NCI-H1436 treated with DMSO at 0.1 percent for 48 hours (cell line): ENCODE results near the gene FBXO27.
"Not testable (repeated sequence)": the region's sequence is repeated elsewhere in the genome, so short reads cannot be mapped to it uniquely, and the experiment has no call there.

Experiments used
- DNase-seq: peaks from one replicate; lab custom pipeline; 2025; lab: John Stamatoyannopoulos, UW

Gene FBXO27

DNA sequence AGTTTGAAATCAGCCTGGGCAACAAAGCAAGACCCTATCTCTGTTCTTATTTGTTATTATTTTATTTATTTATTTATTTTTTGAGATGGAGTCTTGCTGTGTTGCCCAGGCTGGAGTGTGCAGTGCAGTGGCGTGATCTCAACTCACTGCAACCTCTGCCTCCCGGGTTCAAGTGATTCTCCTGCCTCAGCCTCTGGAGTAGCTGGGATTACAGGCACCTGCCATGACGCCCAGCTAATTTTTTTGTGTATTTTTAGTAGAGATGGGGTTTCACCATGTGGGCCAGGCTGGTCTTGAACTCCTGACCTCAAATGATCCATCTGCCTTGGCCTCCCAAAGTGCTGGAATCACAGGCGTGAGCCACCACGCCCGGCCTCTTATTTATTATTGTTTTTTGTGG lies 44.6 kb downstream of the FBXO27 start:
- not testable (repeated sequence) for DNase-seq

DNA sequence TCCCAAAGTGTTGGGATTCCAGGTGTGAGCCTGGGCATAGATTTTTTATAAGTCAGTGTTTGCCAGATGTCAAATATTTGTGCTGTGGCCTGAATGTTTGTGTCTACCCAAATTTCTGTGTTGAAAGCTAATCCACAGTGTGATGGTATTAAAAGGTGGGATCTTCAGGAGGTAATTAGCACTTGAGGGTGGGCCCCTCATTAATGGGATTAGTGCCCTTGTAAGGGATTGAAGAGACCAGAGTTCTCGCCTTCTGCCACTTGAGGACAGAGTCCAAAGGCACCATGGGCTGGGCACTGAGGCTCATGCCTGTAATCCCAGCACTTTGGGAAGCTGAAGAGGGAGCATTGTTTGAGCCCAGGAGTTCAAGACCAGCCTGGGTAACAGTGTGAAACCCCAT lies 47.1 kb downstream of the FBXO27 start:
- no peak for DNase-seq

DNA sequence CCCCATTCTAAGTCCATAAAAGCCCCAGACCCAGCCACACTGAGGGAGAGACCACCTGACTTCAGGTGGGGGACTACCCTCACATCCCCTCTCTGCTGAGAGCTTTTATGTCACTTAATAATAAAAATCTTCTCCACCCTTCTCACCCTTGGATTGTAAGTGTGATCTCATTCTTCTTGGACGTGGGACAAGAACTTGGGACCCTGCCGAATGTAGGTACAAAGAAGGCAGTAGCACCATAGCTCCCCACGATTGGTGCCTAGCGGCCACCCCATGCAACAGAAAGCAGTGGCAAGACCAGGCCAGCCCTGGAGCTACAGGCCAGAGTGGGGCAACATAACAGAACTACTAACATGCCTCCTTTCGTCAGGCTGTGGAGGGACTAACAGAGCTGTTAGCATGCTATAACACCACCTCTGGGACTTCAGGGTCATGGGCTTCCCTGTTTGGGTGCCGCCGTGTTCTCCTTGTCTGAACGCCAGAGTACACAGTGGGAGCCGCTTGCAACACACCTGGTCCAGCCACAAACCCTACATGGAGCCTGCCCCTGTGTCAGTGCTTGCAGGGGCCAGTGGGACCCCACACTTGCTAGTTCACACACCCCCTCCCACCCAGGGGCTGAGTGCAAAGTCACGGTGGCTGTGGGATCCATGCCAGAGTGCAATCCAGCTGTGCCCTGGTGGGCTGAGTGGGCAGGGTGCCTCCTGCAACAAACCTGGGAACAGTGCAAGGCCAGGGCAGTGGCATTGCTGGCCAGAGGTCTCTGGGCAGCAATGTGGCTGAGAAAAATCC lies 51.6 kb downstream of the FBXO27 start:
- DNase-seq, result no peak

DNA sequence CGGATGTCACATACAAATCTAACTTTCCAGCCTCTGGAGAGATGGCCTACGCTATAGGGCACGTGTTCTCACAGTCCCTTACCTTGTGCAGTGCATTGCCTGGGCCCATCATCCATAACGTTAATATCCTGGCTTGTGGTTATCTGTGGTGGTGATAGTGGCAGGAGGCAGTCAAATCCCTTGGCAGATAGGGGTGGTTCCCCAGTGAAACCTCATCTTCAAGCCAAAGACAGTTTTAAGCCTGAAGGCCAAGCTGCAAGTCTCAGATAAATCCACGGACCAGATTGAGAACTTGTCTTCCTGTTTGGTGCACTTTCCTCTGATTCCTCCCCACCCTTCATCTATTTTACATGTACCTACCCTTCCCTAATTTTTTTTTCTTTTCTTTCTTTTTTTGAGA lies 52.5 kb downstream of the FBXO27 start:
- no peak for DNase-seq

DNA sequence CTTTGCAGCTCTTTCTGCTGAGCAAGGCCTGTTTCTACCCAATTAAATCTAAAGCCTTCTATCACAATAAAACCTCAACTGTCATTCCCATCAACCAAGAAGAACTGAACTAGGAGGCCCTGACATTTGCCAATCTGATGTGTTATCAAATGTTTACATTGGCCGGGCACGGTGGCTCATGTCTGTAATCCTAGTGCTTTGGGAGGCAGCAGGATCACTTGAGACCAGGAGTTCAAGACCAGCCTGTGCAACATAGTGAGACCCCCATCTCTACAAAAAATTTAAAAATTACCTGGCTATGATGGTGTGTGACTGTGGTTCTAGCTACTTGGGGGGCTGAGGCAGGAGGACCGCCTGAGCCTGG lies 54.0 kb downstream of the FBXO27 start:
- no peak for DNase-seq

DNA sequence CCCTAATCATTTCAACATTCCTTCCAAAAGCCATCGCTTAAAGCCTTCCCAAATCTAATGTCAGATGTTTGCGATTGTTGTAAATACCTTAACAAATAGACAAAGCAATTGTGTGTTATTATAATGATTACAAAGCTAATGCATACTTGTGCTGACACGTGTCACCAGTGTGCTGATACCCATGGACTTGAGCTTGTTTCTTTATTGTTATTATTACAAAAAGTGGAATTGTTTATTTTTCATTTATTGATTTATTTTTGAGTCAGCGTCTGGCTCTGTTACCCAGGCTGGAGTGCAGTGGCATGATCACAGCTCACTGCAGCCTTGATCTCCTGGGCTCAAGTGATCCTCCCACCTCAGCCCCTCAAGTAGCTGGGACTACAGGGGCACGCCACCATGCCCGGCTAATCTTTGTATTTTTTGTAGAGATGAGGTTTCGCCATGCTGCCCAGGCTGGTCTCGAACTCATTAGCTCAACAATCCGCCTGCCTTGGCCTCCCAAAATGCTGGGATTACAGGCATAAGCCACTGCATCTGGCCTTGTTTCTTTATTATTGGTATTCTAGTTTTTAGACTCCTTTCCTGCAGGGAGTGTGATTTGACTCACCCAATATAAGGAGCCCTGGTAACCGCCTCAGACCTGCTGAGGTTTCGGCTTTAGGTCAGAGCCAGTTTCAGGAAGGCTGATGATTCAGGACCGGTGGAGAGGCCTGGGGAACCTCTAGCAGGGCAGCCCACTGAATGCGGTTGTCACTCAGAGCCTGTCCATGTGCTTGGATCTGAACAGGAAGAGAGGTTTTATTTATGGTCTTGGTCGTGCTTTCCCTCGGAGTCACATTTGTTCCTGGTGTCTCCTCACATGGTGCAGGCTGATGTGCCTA lies 54.7 kb downstream of the FBXO27 start:
- DNase-seq, result no peak

DNA sequence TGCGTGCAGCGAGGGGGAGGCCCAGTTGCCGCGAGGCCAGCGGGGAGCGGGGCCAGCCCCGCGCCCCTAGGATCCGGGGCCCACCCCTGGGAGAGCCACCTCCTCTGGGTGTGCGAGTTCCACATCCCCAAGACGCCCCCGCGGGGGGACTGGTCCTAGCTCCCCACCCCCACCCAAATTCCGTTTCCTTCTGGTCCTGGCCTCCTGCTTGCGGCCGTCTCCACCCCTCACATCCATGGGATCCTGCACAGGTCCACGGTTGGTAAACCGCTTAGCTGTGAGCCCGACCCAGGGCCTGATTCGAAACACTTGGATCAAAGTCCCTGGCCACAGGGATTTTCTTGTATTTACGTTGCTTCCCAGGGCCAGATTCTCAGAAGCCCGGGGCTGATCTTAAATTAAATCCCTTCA lies 56.5 kb downstream of the FBXO27 start:
- DNase-seq, result no peak

DNA sequence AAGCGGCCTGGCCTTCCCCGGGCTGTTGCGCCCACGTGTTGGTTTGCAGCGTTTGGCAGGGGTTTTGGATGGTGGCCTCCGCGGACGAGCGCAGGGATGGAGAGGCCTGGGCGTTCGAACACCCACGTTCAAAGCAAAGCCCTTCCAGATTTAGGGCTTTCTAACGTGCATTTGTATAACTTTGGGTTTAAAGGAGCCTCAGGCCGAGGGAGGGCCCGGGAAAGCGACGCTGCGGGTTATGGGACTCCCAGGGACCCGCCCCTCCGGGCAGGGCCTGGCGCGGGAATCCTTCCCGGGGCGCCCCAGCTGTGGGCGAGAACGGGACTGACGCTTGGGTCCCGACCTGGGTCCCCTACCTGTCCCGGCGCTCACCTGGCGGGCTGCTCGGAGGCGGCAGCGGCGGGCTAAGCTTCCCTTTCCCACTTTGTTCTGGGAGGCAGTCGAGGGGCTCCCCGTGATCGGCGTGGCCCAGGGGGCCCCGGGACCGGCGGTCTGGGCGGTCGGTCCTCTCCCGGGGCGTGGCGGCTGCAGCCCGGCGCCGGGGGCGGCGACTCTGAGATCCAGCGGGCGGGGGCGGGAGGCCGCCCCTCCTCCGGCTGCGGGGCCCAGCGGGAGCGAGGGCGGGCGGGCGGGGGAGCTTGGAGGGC lies 57.0 kb downstream of the FBXO27 start, which contains the start of gene FBXO17:
Gene FBXO17, minus strand, starts transcription at position 529 of the 647 bp plus-strand sequence. CDS start 25,423 bp downstream, outside the sequence.
- DNase-seq, result no peak

DNA sequence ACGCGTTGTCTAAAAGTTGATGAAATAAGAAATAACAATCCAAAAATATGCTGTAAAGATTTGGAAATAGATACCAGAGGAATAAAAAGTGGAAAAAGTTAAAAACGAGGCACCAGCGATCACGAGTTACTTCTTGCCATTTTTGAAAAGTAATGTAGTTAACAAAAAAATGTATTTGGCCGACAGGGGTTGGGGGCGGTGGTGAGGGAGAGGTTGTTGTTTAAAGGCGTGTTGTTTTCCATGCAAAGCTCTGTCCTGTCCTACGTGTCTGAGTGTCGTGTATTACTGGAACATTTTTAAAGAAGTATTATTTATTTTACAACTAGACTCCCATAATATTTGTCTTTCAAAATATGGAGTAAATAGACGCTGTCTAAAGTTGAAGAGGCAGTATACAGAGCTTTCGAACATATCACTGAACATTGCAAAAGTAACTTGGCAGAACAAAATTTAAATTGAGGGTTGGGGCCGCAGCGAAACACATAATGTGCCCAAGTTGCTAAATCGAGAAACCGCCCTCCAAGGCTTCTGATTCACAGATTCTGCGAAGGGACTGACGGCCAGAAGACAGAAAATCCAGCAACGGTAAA lies 57.6 kb downstream of the FBXO27 start:
- DNase-seq, result no peak
